TTC549 (cell line): Measurements from ENCODE around the gene FOXN3.

ENCODE experiments used
- FAIRE-seq: peaks from 2 replicates; lab custom pipeline; 2012; peaks lifted over from hg19 to GRCh38; lab: Jason Lieb, UNC

Gene FOXN3

GRCh38 chr14:89408907-89409700, 7.9 kb downstream of the FOXN3 start:
- no peak for FAIRE-seq

- FAIRE-seq = no peak
These were observed 9.2 kb downstream of the FOXN3 start for GRCh38 chr14:89407856-89408255.

GRCh38 chr14:89406941-89407340, 10.1 kb downstream of the FOXN3 start:
- no peak for FAIRE-seq

- no peak for FAIRE-seq
These were observed 10.7 kb downstream of the FOXN3 start for GRCh38 chr14:89406361-89406760.

GRCh38 chr14:89405712-89406111, 11.3 kb downstream of the FOXN3 start:
- FAIRE-seq = no peak

GRCh38 chr14:89402363-89402762, 14.7 kb downstream of the FOXN3 start:
- FAIRE-seq = no peak

GRCh38 chr14:89401761-89402160, 15.3 kb downstream of the FOXN3 start:
- FAIRE-seq = no peak

GRCh38 chr14:89401241-89401640, 15.8 kb downstream of the FOXN3 start:
- FAIRE-seq = no peak

- FAIRE-seq = no peak
These were observed 16.5 kb downstream of the FOXN3 start for GRCh38 chr14:89400529-89400928.

- no peak for FAIRE-seq
These were observed 17.4 kb downstream of the FOXN3 start for GRCh38 chr14:89399594-89400068.

GRCh38 chr14:89399157-89399556, 17.9 kb downstream of the FOXN3 start:
- no peak for FAIRE-seq

GRCh38 chr14:89397569-89398230, 19.3 kb downstream of the FOXN3 start:
- no peak for FAIRE-seq

GRCh38 chr14:89394972-89395371, 22.1 kb downstream of the FOXN3 start:
- FAIRE-seq = no peak

- no peak for FAIRE-seq
These were observed 23.7 kb downstream of the FOXN3 start for GRCh38 chr14:89393222-89393745.

- FAIRE-seq = no peak
These were observed 24.9 kb downstream of the FOXN3 start for GRCh38 chr14:89392181-89392580.

GRCh38 chr14:89391556-89391955, 25.5 kb downstream of the FOXN3 start:
- FAIRE-seq = no peak

- no peak for FAIRE-seq
These were observed 25.9 kb downstream of the FOXN3 start for GRCh38 chr14:89391123-89391522.

GRCh38 chr14:89388853-89389252, 28.2 kb downstream of the FOXN3 start:
- FAIRE-seq = no peak

GRCh38 chr14:89387922-89388685, 28.9 kb downstream of the FOXN3 start:
- no peak for FAIRE-seq

- no peak for FAIRE-seq
These were observed 30.7 kb downstream of the FOXN3 start for GRCh38 chr14:89386212-89386886.

- FAIRE-seq = no peak
These were observed 32.4 kb downstream of the FOXN3 start for GRCh38 chr14:89384636-89385035.

- no peak for FAIRE-seq
These were observed 33.0 kb downstream of the FOXN3 start for GRCh38 chr14:89384023-89384422.
